ENCODE data around the gene GLYR1. TPM values are rescaled to one million over a fixed set of nuclear protein-coding genes. Genes with fewer than 3 reads are reported as not detected.

The GLYR1 gene
- total and polyA plus RNA-seq, 7 donors: 28.6 to 74.1 (median 60.3) TPM

GRCh38 chr16:4882000-4882632 is 35.0 kb upstream of the GLYR1 start:
- peak overlapping the region; percentile 1 for H3K27ac ChIP-seq
- DNase-seq (peak in 1 of 2 donors; percentile 26), ATAC-seq (peak in 1 of 4 donors; percentile 36)
- peaks cover 4% of the 10 kb centered on the region for H3K4me1 ChIP-seq
- intact Hi-C loops (cut with DNase I): no loop called here
- H3K36me3 ChIP-seq (ENCODE audit: insufficient read depth in 1 of 2, low read depth in 1 of 2): peaks cover 15 to 100% of the 10 kb centered on the region in 2 donors
- 61 to 75% (median 69%) methylated on average over 14 of the region's 14 CpGs for WGBS, 3 donors
- no peak overlapping the region for H3K4me3 ChIP-seq
- TF ChIP-seq CTCF (IDR thresholded peaks at IDR 0.05): no peak
- H3K27me3 ChIP-seq (ENCODE audit: insufficient read depth in 3 of 3, low read length in 2 of 3): no peaks in the 10 kb centered on the region
- no peaks in the 10 kb centered on the region for H3K9me3 ChIP-seq

GRCh38 chr16:4880006-4880580 is 33.0 kb upstream of the GLYR1 start:
- TF ChIP-seq CTCF (IDR thresholded peaks at IDR 0.05): no peak
- DNase-seq: no peak
- WGBS, 3 donors: 88 to 96% (median 93%) methylated on average over 17 of the region's 17 CpGs
- ATAC-seq: no peak
- H3K27ac ChIP-seq: no peak overlapping the region
- no peaks in the 10 kb centered on the region for H3K9me3 ChIP-seq
- no peak overlapping the region for H3K4me3 ChIP-seq
- peaks cover 15 to 100% of the 10 kb centered on the region in 2 donors for H3K36me3 ChIP-seq (ENCODE audit: insufficient read depth in 1 of 2, low read depth in 1 of 2)
- peaks cover 4% of the 10 kb centered on the region for H3K4me1 ChIP-seq
- H3K27me3 ChIP-seq (ENCODE audit: insufficient read depth in 3 of 3, low read length in 2 of 3): no peaks in the 10 kb centered on the region
- intact Hi-C loops (cut with DNase I): no loop called here

- no peak for ATAC-seq
- intact Hi-C loops (cut with DNase I): no loop called here
- Histone ChIP-seq H3K4me1 (peaks cover 4% of the 10 kb centered on the region), H3K9me3 (no peaks in the 10 kb centered on the region), H3K27me3 (ENCODE audit: insufficient read depth in 3 of 3, low read length in 2 of 3) (no peaks in the 10 kb centered on the region), H3K27ac (no peak overlapping the region), H3K4me3 (no peak overlapping the region), H3K36me3 (ENCODE audit: insufficient read depth in 1 of 2, low read depth in 1 of 2) (peaks cover 14 to 100% of the 10 kb centered on the region in 2 donors)
- DNase-seq: no peak
- 77 to 85% (median 81%) methylated on average over 4 of the region's 4 CpGs for WGBS, 3 donors
- no peak for TF ChIP-seq CTCF (IDR thresholded peaks at IDR 0.05)
Observed at GRCh38 chr16:4879049-4879448, 32.0 kb upstream of the GLYR1 start.

- no peak for TF ChIP-seq CTCF (IDR thresholded peaks at IDR 0.05)
- ATAC-seq (no peak), DNase-seq (no peak)
- Histone ChIP-seq H3K4me1 (peaks cover 1% of the 10 kb centered on the region), H3K9me3 (no peaks in the 10 kb centered on the region), H3K36me3 (ENCODE audit: insufficient read depth in 1 of 2, low read depth in 1 of 2) (peaks cover 18 to 100% of the 10 kb centered on the region in 2 donors), H3K4me3 (no peak overlapping the region), H3K27me3 (ENCODE audit: insufficient read depth in 3 of 3, low read length in 2 of 3) (no peaks in the 10 kb centered on the region), H3K27ac (no peak overlapping the region)
- WGBS, 3 donors: 90 to 96% (median 92%) methylated on average over 14 of the region's 14 CpGs
- intact Hi-C loops (cut with DNase I): no loop called here
Observed at GRCh38 chr16:4877380-4877685, 30.2 kb upstream of the GLYR1 start.

Data from psoas muscle (tissue), 8 donors.